ENCODE measurements around the gene B3GNT2. TPM values are rescaled to one million over a fixed set of nuclear protein-coding genes. Genes with fewer than 3 reads are reported as not detected.
A peak's percentile ranks its signal among the peaks of the same experiment; 100 is the strongest.

Gene B3GNT2
- polyA plus RNA-seq, 1 donor from 2014 or later, result 5.8 TPM

GRCh38 chr2:62197011-62197924 lies 1.4 kb downstream of the B3GNT2 start:
- peaks cover 15% of the 10 kb centered on the region for H3K27me3 ChIP-seq (ENCODE audit: insufficient read depth, low read depth, low read length)
- H3K9me3 ChIP-seq (ENCODE audit: low read length), result no peaks in the 10 kb centered on the region
- H3K79me2 ChIP-seq (replicated peaks; ENCODE audit: insufficient read depth, low read length), result peaks cover 5% of the 10 kb centered on the region
- H3K36me3 ChIP-seq (ENCODE audit: insufficient read depth, low read length), result no peaks in the 10 kb centered on the region
- H3K9me2 ChIP-seq (ENCODE audit: insufficient read depth, low read length), result no peaks in the 10 kb centered on the region
- H4K20me1 ChIP-seq (ENCODE audit: insufficient read depth), result no peaks in the 10 kb centered on the region
- peak overlapping the region; percentile 69 for H3K9ac ChIP-seq (ENCODE audit: low read length)
- TF ChIP-seq SMC3 (conservative IDR thresholded peaks at IDR 0.05; ENCODE audit: poor library complexity) (no peak), RAD21 (conservative IDR thresholded peaks at IDR 0.05) (no peak), CTCF (IDR thresholded peaks at IDR 0.05; ENCODE audit: poor library complexity, severe bottlenecking) (no peak), EP300 (conservative IDR thresholded peaks at IDR 0.05; ENCODE audit: poor library complexity, severe bottlenecking) (no peak), POLR2AphosphoS5 (IDR thresholded peaks at IDR 0.05) (no peak), TAF1 (IDR thresholded peaks at IDR 0.05; ENCODE audit: low read depth) (no peak), EZH2 (IDR thresholded peaks at IDR 0.05; ENCODE audit: borderline replicate concordance, insufficient read depth, low read length, poor library complexity, severe bottlenecking) (no peak), MXI1 (conservative IDR thresholded peaks at IDR 0.05; ENCODE audit: poor library complexity, severe bottlenecking) (no peak), REST (IDR thresholded peaks at IDR 0.05; ENCODE audit: borderline replicate concordance) (no peak)
- H3K4me2 ChIP-seq (ENCODE audit: low read length), result peak overlapping the region; percentile 73
- no peaks in the 10 kb centered on the region for H3F3A ChIP-seq (ENCODE audit: insufficient read depth, low read length, poor library complexity, severe bottlenecking)
- peak overlapping the region; percentile 97 for H3K4me3 ChIP-seq (ENCODE audit: low read length)
- H2AFZ ChIP-seq (ENCODE audit: low read depth, low read length), result peak overlapping the region; percentile 60
- H3K27ac ChIP-seq (ENCODE audit: low read length), result no peak overlapping the region

- Histone ChIP-seq H3K4me2 (ENCODE audit: low read length) (peak overlapping the region; percentile 42), H3K9me3 (ENCODE audit: low read length) (no peaks in the 10 kb centered on the region), H2AFZ (ENCODE audit: low read depth, low read length) (no peak overlapping the region), H3K4me3 (ENCODE audit: low read length) (peak overlapping the region; percentile 97), H3K9me2 (ENCODE audit: insufficient read depth, low read length) (no peaks in the 10 kb centered on the region), H3K36me3 (ENCODE audit: insufficient read depth, low read length) (no peaks in the 10 kb centered on the region), H3K27ac (ENCODE audit: low read length) (no peak overlapping the region), H3K27me3 (ENCODE audit: insufficient read depth, low read depth, low read length) (peaks cover 15% of the 10 kb centered on the region), H4K20me1 (ENCODE audit: insufficient read depth) (no peaks in the 10 kb centered on the region), H3F3A (ENCODE audit: insufficient read depth, low read length, poor library complexity, severe bottlenecking) (no peaks in the 10 kb centered on the region), H3K9ac (ENCODE audit: low read length) (no peak overlapping the region), H3K79me2 (replicated peaks; ENCODE audit: insufficient read depth, low read length) (peaks cover 5% of the 10 kb centered on the region)
- TF ChIP-seq EZH2 (IDR thresholded peaks at IDR 0.05; ENCODE audit: borderline replicate concordance, insufficient read depth, low read length, poor library complexity, severe bottlenecking), result no peak
- TF ChIP-seq RAD21 (conservative IDR thresholded peaks at IDR 0.05), result no peak
- TF ChIP-seq EP300 (conservative IDR thresholded peaks at IDR 0.05; ENCODE audit: poor library complexity, severe bottlenecking), result no peak
- TF ChIP-seq MXI1 (conservative IDR thresholded peaks at IDR 0.05; ENCODE audit: poor library complexity, severe bottlenecking), result no peak
- TF ChIP-seq REST (IDR thresholded peaks at IDR 0.05; ENCODE audit: borderline replicate concordance), result no peak
- no peak for TF ChIP-seq CTCF (IDR thresholded peaks at IDR 0.05; ENCODE audit: poor library complexity, severe bottlenecking)
- no peak for TF ChIP-seq SMC3 (conservative IDR thresholded peaks at IDR 0.05; ENCODE audit: poor library complexity)
- no peak for TF ChIP-seq POLR2AphosphoS5 (IDR thresholded peaks at IDR 0.05)
- no peak for TF ChIP-seq TAF1 (IDR thresholded peaks at IDR 0.05; ENCODE audit: low read depth)
Observed at GRCh38 chr2:62197925-62198633, 2.2 kb downstream of the B3GNT2 start.

Measured in neural cell (in vitro differentiated cells).